Naive thymus-derived CD4-positive, alpha-beta T cell (primary cell): ENCODE data around the gene NSFL1C. TPM values are rescaled to one million over a fixed set of nuclear protein-coding genes. Genes with fewer than 3 reads are reported as not detected.

Experiments used
- ATAC-seq: fragments of 150-1000 bp; cut with Tn5 transposase; 2 replicates; pipeline ENCODE4 v1.10.0; 2021; ENCODE audit warnings: mild to moderate bottlenecking, moderate library complexity
- CTCF ChIA-PET: fragments of 350-600 bp; sonication (Branson Sonifier 250); formaldehyde crosslinking; loops from one replicate; lab custom pipeline; 2021; ENCODE audit warnings: antibody characterized with exemption; lab: Charles Lee
- POLR2A ChIA-PET: fragments of 350-600 bp; sonication (Branson Sonifier 250); formaldehyde crosslinking; loops from one replicate; lab custom pipeline; 2021; ENCODE audit warnings: antibody characterized with exemption, inconsistent platforms; lab: Charles Lee
- DNase-seq, 9 donors: peaks; one replicate each; pipeline versions ENCODE4 v3.0.0 to v3.0.0-alpha.2; 2020 to 2022; ENCODE audit warnings: mixed read lengths in 1 of 9
- H3K27ac ChIP-seq: one replicate; pipeline ENCODE4 v1.7.0; 2013; ENCODE audit warnings: mild to moderate bottlenecking, low read depth, low read length, moderate library complexity
- H3K27me3 ChIP-seq, 2 donors: one replicate each; pipeline ENCODE4 v1.7.0; 2013; ENCODE audit warnings: low read length in 2 of 2, mild to moderate bottlenecking in 2 of 2, moderate library complexity in 2 of 2; ENCODE audit not compliant: control insufficient read depth in 2 of 2, insufficient read depth in 2 of 2
- H3K36me3 ChIP-seq, 3 experiments: 1 replicate in 2 of 3; 2 replicates in 1 of 3; pipeline ENCODE4 v1.7.0; 2013; ENCODE audit warnings: low read length in 3 of 3, mild to moderate bottlenecking in 3 of 3, moderate library complexity in 1 of 3; ENCODE audit not compliant: insufficient read depth in 3 of 3, control insufficient read depth in 2 of 3
- H3K4me1 ChIP-seq, 2 donors: one replicate each; pipeline ENCODE4 v1.7.0; 2013; ENCODE audit warnings: low read length in 2 of 2, mild to moderate bottlenecking in 2 of 2, moderate library complexity in 1 of 2; ENCODE audit not compliant: control insufficient read depth in 2 of 2, insufficient read depth in 2 of 2
- H3K4me3 ChIP-seq: 2 replicates; pipeline ENCODE4 v1.7.0; 2013; ENCODE audit warnings: mild to moderate bottlenecking, low read length
- H3K9me3 ChIP-seq, 3 experiments: 1 replicate in 2 of 3; 2 replicates in 1 of 3; pipeline ENCODE4 v1.7.0; 2013; ENCODE audit warnings: low read length in 3 of 3; ENCODE audit not compliant: control insufficient read depth in 2 of 3
- H3K27ac Mint-ChIP-seq, 9 donors: one replicate each; pipeline ENCODE4 v1.8.0; 2020 to 2022; ENCODE audit warnings: mixed read lengths in 9 of 9, mild to moderate bottlenecking in 8 of 9, moderate library complexity in 5 of 9, inconsistent platforms in 2 of 9
- H3K27me3 Mint-ChIP-seq, 5 donors: one replicate each; pipeline ENCODE4 v1.8.0; 2021 to 2022; ENCODE audit warnings: mixed read lengths in 5 of 5, mild to moderate bottlenecking in 1 of 5
- H3K36me3 Mint-ChIP-seq, 5 donors: one replicate each; pipeline ENCODE4 v1.8.0; 2020 to 2022; ENCODE audit warnings: mixed read lengths in 5 of 5, mild to moderate bottlenecking in 3 of 5, inconsistent platforms in 1 of 5
- H3K4me1 Mint-ChIP-seq, 7 donors: one replicate each; pipeline ENCODE4 v1.8.0; 2020 to 2022; ENCODE audit warnings: mixed read lengths in 7 of 7, mild to moderate bottlenecking in 3 of 7, inconsistent platforms in 1 of 7
- H3K4me3 Mint-ChIP-seq, 10 donors: one replicate each; pipeline ENCODE4 v1.8.0; 2020 to 2022; ENCODE audit warnings: mild to moderate bottlenecking in 10 of 10, mixed read lengths in 10 of 10, moderate library complexity in 6 of 10, inconsistent platforms in 2 of 10
- H3K9me3 Mint-ChIP-seq, 11 donors: one replicate each; pipeline ENCODE4 v1.8.0; 2020 to 2022; ENCODE audit warnings: mixed read lengths in 11 of 11, mild to moderate bottlenecking in 4 of 11, inconsistent platforms in 1 of 11, moderate library complexity in 1 of 11
- intact Hi-C, 2 donors: fragments of 100-400 bp; cut with micrococcal nuclease; formaldehyde crosslinking; loops; one replicate each; pipeline ENCODE4 v1.15.1; 2023
- polyA plus RNA-seq, 2 donors: library from polyadenylated mRNA; unstranded; fragments of 300-500 nt; fragmentation: Illumina TruSeq; gene quantifications; one replicate each; pipeline ENCODE4 v1.2.3, GENCODE V29; 2021
- total RNA-seq, 6 experiments: library from RNA in 5 of 6; stranded (reverse) in 5 of 6; gene quantifications; 1 replicate in 5 of 6; 2 replicates in 1 of 6; pipeline ENCODE4 v1.2.3 and lab custom pipeline; 2021 to 2026

Gene NSFL1C
- total and polyA plus RNA-seq, 7 experiments from 2014 or later: 59.3 to 81.8 (median 65.7) TPM

DNA sequence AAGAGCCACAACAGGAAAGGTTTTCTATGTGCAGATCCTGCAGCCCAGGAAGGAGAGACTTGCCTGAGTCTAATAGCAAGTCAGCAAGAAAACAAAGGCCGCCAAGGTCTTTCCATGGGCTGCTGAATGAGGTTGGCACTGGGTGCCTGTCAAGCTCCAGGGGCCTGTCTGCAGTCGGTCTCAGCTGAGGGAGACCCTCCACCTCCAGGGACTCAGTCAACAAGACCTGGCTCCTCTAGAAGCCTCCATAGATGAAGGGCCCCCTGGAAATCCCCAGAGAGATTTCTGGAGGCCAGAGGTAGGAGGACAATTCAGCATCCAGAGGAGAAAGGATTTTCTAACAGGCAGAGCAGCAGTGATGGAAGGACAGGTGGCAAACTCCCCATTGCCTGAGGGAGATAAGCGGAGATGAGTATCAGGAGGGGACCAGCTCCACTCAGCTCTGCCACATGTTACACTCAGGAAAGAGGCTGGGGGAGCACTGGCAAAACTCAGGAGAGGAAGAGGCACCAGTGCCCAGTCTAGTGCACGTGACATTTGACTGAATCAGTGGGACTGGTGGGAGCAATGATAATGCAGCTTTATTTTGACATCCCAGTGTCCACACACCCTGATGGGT is 40.3 kb downstream of the NSFL1C start:
- H3K27me3 Mint-ChIP-seq: peaks cover 0 to 15% (median 0%) of the 10 kb centered on the region in 5 donors
- Histone ChIP-seq H3K9me3 (no peaks in the 10 kb centered on the region), H3K4me3 (no peak overlapping the region), H3K27me3 (peaks cover 0 to 4% of the 10 kb centered on the region in 2 donors), H3K4me1 (no peaks in the 10 kb centered on the region), H3K27ac (no peak overlapping the region), H3K36me3 (no peaks in the 10 kb centered on the region)
- no peak for ATAC-seq
- H3K9me3 Mint-ChIP-seq: peaks cover 0 to 11% (median 2%) of the 10 kb centered on the region in 11 donors
- no peak for DNase-seq
- peaks cover 8 to 28% (median 11%) of the 10 kb centered on the region in 7 donors for H3K4me1 Mint-ChIP-seq
- intact Hi-C loops: no loop called here
- ChIA-PET POLR2A (interaction anchor here (0.7 kb wide), 1 partner anchor 177 kb away, joined by 5 read pairs; no protein-coding TSS in a partner anchor), CTCF (interaction anchor here (1.1 to 1.4 kb wide), 2 partner anchors 10 to 12 kb away, joined by 4 read pairs; no protein-coding TSS in a partner anchor)
- H3K27ac Mint-ChIP-seq: peak overlapping the region in 1 of 9 donors; percentile 73
- peaks cover 0 to 7% (median 4%) of the 10 kb centered on the region in 5 donors for H3K36me3 Mint-ChIP-seq
- peak overlapping the region in 1 of 10 donors; percentile 58 for H3K4me3 Mint-ChIP-seq

DNA sequence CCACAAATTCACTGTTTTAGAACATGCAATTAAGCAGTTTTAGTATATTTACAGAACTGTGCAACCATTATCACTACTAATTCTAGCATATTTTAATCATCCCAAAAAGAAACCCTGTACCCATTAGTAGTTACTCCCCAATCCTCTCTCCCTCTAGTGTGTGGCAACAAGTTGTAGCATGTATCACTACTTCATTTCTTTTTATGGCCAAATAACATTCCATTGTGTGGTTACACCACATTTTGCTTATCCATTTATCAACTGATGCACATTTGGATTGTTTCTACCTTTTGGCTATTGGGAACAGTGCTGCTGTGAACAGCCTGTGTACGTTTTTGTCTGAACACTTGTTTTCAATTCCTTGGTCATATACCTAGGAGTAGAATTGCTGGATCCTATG is 42.3 kb downstream of the NSFL1C start:
- no peak overlapping the region for H3K27ac ChIP-seq
- intact Hi-C loops: no loop called here
- Mint-ChIP-seq H3K36me3 (peaks cover 0 to 16% (median 11%) of the 10 kb centered on the region in 5 donors), H3K9me3 (peaks cover 0 to 27% (median 15%) of the 10 kb centered on the region in 11 donors), H3K27ac (no peak overlapping the region), H3K4me1 (peaks cover 8 to 25% (median 11%) of the 10 kb centered on the region in 7 donors), H3K4me3 (no peak overlapping the region), H3K27me3 (peaks cover 0 to 12% (median 2%) of the 10 kb centered on the region in 5 donors)
- ChIA-PET POLR2A (no interaction called here), CTCF (interaction anchor here (1.0 kb wide), 1 partner anchor 16 kb away, joined by 3 read pairs; no protein-coding TSS in a partner anchor)
- peaks cover 0 to 4% of the 10 kb centered on the region in 2 donors for H3K27me3 ChIP-seq
- H3K9me3 ChIP-seq: peaks cover 0 to 8% (median 7%) of the 10 kb centered on the region in 3 experiments
- H3K36me3 ChIP-seq: no peaks in the 10 kb centered on the region
- H3K4me1 ChIP-seq: no peaks in the 10 kb centered on the region
- no peak overlapping the region for H3K4me3 ChIP-seq
- ATAC-seq (no peak), DNase-seq (no peak)

DNA sequence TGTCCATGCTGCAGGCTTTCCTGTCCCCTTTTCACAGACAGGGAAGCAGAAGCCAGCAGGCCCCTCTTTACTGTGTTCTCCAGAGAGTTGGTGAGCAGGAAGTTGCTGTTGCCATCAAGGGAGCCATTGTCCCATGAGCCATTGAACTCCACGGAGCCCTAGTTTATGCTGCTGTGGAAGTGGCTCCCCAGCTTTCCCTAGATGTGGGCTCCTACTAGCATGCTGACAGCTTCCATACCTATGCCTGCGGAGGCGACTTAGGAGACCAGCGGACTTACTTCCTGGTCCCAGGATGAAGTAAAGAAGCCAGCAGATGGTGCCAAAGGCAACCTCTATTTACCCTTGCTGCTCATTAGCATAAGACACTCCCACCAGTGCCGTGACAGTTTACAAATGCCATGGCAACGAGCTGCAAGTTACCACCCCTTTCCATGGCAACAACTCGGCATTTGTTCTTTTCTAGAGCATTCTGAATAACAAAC is 43.0 kb downstream of the NSFL1C start:
- no peak overlapping the region for H3K27ac Mint-ChIP-seq
- intact Hi-C loops: no loop called here
- H3K9me3 ChIP-seq: peaks cover 0 to 13% (median 7%) of the 10 kb centered on the region in 3 experiments
- DNase-seq (peak in 4 of 9 donors; percentile 6 to 38 (median 22)), ATAC-seq (peak; percentile 67)
- ChIA-PET POLR2A (interaction anchor here (0.5 kb wide), 1 partner anchor 136 kb away, joined by 8 read pairs; no protein-coding TSS in a partner anchor), CTCF (interaction anchor here (1.0 kb wide), 1 partner anchor 17 kb away, joined by 3 read pairs; no protein-coding TSS in a partner anchor)
- H3K9me3 Mint-ChIP-seq: peaks cover 5 to 34% (median 20%) of the 10 kb centered on the region in 11 donors
- H3K27me3 ChIP-seq: peaks cover 0 to 4% of the 10 kb centered on the region in 2 donors
- no peak overlapping the region for H3K4me3 Mint-ChIP-seq
- no peak overlapping the region for H3K27ac ChIP-seq
- H3K4me1 Mint-ChIP-seq: peaks cover 8 to 25% (median 11%) of the 10 kb centered on the region in 7 donors
- no peaks in the 10 kb centered on the region for H3K4me1 ChIP-seq
- peaks cover 5 to 21% (median 14%) of the 10 kb centered on the region in 5 donors for H3K36me3 Mint-ChIP-seq
- no peak overlapping the region for H3K4me3 ChIP-seq
- no peaks in the 10 kb centered on the region for H3K36me3 ChIP-seq
- peaks cover 0 to 12% (median 2%) of the 10 kb centered on the region in 5 donors for H3K27me3 Mint-ChIP-seq

DNA sequence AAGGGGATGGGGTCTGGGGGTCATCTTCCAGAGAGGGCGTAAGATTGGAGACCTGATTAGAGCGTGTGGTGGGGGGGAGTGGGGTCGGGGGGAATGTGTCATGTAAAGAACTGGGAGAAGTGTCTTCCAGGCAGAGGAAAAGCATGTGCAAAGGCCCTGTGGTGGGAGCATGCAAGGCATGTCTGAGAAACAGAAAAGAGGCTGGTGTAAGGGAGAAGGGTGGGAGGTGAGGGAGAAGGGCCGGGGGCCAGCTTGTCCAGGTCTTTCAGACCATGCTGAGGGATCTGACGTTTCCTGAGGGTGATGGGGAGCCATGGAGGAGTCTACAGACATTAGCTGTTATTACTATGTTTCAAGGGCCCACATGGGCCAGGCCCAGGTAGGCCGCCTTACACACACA is 43.4 kb downstream of the NSFL1C start:
- ChIA-PET POLR2A (interaction anchor here (0.5 kb wide), 1 partner anchor 136 kb away, joined by 8 read pairs; no protein-coding TSS in a partner anchor), CTCF (no interaction called here)
- Mint-ChIP-seq H3K4me3 (no peak overlapping the region), H3K27me3 (peaks cover 0 to 12% (median 2%) of the 10 kb centered on the region in 5 donors), H3K9me3 (peaks cover 7 to 39% (median 20%) of the 10 kb centered on the region in 11 donors), H3K36me3 (peaks cover 6 to 22% (median 15%) of the 10 kb centered on the region in 5 donors), H3K4me1 (peaks cover 8 to 25% (median 11%) of the 10 kb centered on the region in 7 donors), H3K27ac (peak overlapping the region in 3 of 9 donors; percentile 10 to 73 (median 54))
- Histone ChIP-seq H3K9me3 (peaks cover 0 to 17% (median 7%) of the 10 kb centered on the region in 3 experiments), H3K36me3 (no peaks in the 10 kb centered on the region), H3K4me1 (no peaks in the 10 kb centered on the region), H3K27me3 (peaks cover 0 to 4% of the 10 kb centered on the region in 2 donors), H3K4me3 (no peak overlapping the region), H3K27ac (no peak overlapping the region)
- DNase-seq (no peak), ATAC-seq (no peak)
- intact Hi-C loops: no loop called here

DNA sequence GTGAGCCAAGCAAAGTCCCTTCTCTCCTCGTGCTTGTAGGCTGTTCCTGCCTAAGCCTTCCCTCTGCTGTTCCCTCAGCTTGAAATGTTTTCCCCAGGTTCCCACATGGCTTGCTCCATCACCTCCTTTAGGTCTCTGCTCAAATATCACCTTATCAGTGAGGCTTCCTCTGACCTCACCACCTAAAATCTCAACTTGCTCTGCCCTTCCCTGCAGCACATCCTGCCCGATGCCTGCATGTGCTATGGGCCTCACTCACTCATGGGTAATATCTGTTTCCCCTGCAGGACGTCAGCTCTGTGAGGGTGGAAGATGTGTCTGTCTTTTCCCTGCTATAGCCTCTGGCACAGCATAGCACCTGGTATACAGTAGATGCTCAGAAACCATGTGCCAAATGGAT is 43.9 kb downstream of the NSFL1C start:
- ATAC-seq: no peak
- POLR2A ChIA-PET: no interaction called here

DNA sequence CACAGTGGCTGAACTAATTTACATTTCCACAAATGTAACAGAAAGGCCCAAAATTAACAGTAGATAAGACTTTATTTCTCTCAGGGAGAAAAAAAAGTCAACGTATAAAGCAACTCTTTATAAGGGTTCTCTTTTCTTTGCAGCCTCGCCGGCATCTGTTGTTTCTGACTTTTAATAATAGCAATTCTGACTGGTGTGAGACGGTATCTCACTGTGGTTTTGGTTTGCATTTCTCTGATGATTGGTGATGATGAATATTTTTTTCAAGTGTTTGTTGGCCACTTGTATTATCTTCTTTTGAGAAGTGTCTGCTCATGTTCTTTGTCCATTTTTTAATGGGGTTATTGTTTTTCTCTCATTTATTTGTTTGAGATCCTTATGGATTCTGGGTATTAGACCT is 46.6 kb downstream of the NSFL1C start:
- POLR2A ChIA-PET: no interaction called here
- Histone ChIP-seq H3K36me3 (no peaks in the 10 kb centered on the region), H3K27ac (no peak overlapping the region), H3K9me3 (peaks cover 0 to 17% (median 7%) of the 10 kb centered on the region in 3 experiments), H3K4me3 (no peak overlapping the region), H3K27me3 (peaks cover 0 to under 1% of the 10 kb centered on the region in 2 donors), H3K4me1 (no peaks in the 10 kb centered on the region)
- Mint-ChIP-seq H3K4me3 (no peak overlapping the region), H3K36me3 (peaks cover 6 to 22% (median 14%) of the 10 kb centered on the region in 5 donors), H3K9me3 (peaks cover 7 to 40% (median 20%) of the 10 kb centered on the region in 11 donors), H3K27ac (no peak overlapping the region), H3K27me3 (peaks cover 0 to 12% (median 6%) of the 10 kb centered on the region in 5 donors), H3K4me1 (peaks cover 6 to 18% (median 8%) of the 10 kb centered on the region in 7 donors)
- DNase-seq (no peak), ATAC-seq (no peak)
- intact Hi-C loops: no loop called here
- CTCF ChIA-PET: no interaction called here

More for the DNA sequence above, 43.9 kb downstream of the NSFL1C start:
- no peak overlapping the region for H3K27ac ChIP-seq
- Mint-ChIP-seq H3K9me3 (peaks cover 7 to 40% (median 20%) of the 10 kb centered on the region in 11 donors), H3K27me3 (peaks cover 0 to 12% (median 2%) of the 10 kb centered on the region in 5 donors), H3K36me3 (peaks cover 6 to 22% (median 17%) of the 10 kb centered on the region in 5 donors), H3K4me1 (peaks cover 8 to 22% (median 11%) of the 10 kb centered on the region in 7 donors), H3K27ac (peak overlapping the region in 3 of 9 donors; percentile 10 to 73 (median 54)), H3K4me3 (no peak overlapping the region)
- CTCF ChIA-PET: interaction anchor here (0.5 kb wide), 1 partner anchor 9 kb away, joined by 3 read pairs; no protein-coding TSS in a partner anchor
- peaks cover 0 to 17% (median 7%) of the 10 kb centered on the region in 3 experiments for H3K9me3 ChIP-seq
- intact Hi-C loops: no loop called here
- H3K4me3 ChIP-seq: no peak overlapping the region
- no peaks in the 10 kb centered on the region for H3K4me1 ChIP-seq
- no peaks in the 10 kb centered on the region for H3K36me3 ChIP-seq
- H3K27me3 ChIP-seq: peaks cover 0 to 4% of the 10 kb centered on the region in 2 donors
- DNase-seq: peak in 2 of 9 donors; percentile 6 to 14
